Brain microvascular endothelial cell (primary cell): Measurements from ENCODE around the gene ANKRD65.
"Not testable (repeated sequence)": the region's sequence is repeated elsewhere in the genome, so short reads cannot be mapped to it uniquely, and the experiment has no call there.

Experiments
- DNase-seq: peaks from one replicate; pipeline ENCODE4 v3.0.0-alpha.2; 2020
- H3K27ac ChIP-seq: fragments of 250-450 bp; sonication (Bioruptor Pico); 2 replicates; pipeline ENCODE4 v1.5.1; 2020; ENCODE audit warnings: mild to moderate bottlenecking, moderate library complexity
- H3K27me3 ChIP-seq: fragments of 250-450 bp; sonication (Bioruptor Pico); replicated peaks from 2 replicates; pipeline ENCODE4 v1.5.1; 2020; ENCODE audit warnings: mild to moderate bottlenecking
- H3K36me3 ChIP-seq: fragments of 250-450 bp; sonication (Bioruptor Pico); replicated peaks from 2 replicates; pipeline ENCODE4 v1.5.1; 2020; ENCODE audit warnings: mild to moderate bottlenecking
- H3K4me3 ChIP-seq: 2 replicates; pipeline ENCODE4 v1.5.1; 2011; ENCODE audit warnings: low read depth, mild to moderate bottlenecking, control low read depth, low read length, moderate library complexity
- in situ Hi-C: cut with HindIII; loops from 2 replicates; pipeline ENCODE4 v1.10.0; 2017; ENCODE audit warnings: low sequenced_read_pairs, low pct_ligation_motif_present
- TF ChIP-seq, protein P1 (sequence below): IDR thresholded peaks from 2 replicates; pipeline ENCODE4 v1.5.1; 2011; ENCODE audit warnings: low read depth, mild to moderate bottlenecking, moderate library complexity, low read length, control low read depth, inconsistent platforms; ENCODE audit errors: missing control alignments

Gene ANKRD65

DNA sequence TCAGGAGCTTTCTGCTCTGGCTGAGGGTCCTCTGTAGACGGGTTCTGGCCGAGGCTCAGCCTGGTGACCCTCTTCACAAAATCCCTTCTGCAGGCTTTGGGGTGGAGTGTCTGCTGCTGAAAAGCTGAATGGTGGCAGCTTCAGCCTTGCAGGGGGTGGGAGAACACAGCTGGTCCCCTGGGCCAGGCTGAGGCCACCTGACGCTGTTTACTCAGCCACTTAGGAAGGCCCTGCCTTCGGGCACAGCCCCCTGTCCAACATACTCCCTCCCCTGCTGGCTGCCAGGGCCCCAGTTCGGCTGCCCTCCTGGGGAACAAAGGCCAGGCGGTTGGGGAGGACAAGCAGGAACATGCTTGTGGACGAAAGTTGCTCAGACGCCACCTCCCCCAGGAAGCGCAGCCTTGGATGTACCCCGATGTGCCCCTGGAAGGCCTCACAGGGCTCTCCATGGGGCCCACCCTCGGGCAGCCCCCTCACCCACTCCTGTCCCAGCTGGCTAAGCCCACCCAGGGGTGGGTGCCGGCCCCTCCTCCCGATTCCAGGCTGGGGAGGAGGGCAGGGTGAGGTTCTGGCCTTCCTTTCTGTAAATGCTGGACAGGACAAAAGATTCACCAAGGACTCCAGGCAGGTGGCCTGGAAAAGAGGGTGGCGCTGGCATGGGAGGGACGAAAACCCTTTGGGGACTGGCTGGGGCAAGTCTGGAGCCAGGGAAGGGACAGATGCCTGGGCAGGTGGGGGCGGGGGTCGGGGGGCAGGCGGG is at the start of gene ANKRD65:
TSS of gene ANKRD65 (minus strand) at position 130 of the 760 bp plus-strand sequence. CDS start 271 bp downstream, outside the sequence.
- H3K27me3 ChIP-seq: no peaks in the 10 kb centered on the region
- TF ChIP-seq, protein P1, sequence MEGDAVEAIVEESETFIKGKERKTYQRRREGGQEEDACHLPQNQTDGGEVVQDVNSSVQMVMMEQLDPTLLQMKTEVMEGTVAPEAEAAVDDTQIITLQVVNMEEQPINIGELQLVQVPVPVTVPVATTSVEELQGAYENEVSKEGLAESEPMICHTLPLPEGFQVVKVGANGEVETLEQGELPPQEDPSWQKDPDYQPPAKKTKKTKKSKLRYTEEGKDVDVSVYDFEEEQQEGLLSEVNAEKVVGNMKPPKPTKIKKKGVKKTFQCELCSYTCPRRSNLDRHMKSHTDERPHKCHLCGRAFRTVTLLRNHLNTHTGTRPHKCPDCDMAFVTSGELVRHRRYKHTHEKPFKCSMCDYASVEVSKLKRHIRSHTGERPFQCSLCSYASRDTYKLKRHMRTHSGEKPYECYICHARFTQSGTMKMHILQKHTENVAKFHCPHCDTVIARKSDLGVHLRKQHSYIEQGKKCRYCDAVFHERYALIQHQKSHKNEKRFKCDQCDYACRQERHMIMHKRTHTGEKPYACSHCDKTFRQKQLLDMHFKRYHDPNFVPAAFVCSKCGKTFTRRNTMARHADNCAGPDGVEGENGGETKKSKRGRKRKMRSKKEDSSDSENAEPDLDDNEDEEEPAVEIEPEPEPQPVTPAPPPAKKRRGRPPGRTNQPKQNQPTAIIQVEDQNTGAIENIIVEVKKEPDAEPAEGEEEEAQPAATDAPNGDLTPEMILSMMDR: no peak
- no peaks in the 10 kb centered on the region for H3K36me3 ChIP-seq
- no peak within 1 kb of the TSS for H3K27ac ChIP-seq
- in situ Hi-C loops: no loop called here
- H3K4me3 ChIP-seq: no peak within 1 kb of the TSS
- DNase-seq: no peak

DNA sequence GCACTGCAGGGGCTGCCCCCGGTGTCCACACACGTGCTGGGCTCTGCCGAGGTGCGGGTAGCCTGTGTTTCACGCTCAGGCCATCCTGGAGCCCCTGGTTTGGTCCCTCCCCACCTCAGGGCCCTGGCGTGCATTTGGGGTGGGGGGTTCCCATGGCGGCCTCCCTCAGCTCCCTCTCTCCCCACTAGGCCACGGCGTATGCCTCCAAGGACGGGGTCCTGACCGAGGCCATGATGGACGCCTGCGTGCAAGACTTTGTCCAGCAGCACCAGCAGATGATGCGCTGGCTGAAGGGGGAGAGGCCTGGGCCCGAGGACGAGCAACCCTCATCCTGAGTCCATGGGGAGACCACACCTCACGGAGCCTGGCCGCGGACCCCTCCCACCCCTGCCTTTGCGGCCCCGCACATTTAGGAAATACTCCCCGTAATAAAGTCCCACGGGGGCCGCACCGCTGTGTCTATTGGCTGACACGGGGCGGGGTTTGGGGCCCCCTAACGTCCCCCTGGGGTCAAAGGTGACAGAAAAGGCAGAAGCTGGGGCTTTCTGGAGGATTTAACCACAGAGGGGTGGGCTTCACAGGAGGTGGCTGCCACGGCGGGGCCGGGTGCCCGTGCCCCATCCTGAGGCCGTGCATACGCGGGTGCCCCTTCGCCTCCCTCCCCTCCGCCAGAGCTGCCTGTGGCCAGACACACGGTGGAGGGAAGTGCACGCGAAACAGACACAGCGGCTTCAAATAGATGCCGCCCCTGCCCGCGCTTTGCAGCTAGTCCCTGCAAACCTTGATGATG is 47.3 kb upstream of the ANKRD65 start:
- in situ Hi-C loops, H3K36me3 ChIP-seq, H3K27ac ChIP-seq, H3K27me3 ChIP-seq, DNase-seq, H3K4me3 ChIP-seq: not testable (repeated sequence)

- no peaks in the 10 kb centered on the region for H3K27me3 ChIP-seq
- TF ChIP-seq, protein P1: no peak
- in situ Hi-C loops: no loop called here
These were observed 42.2 kb upstream of the ANKRD65 start for GRCh38 chr1:1463312-1463711.

GRCh38 chr1:1462318-1462966 is 41.4 kb upstream of the ANKRD65 start:
- H3K27ac ChIP-seq: no peak overlapping the region
- DNase-seq: no peak
- no peak overlapping the region for H3K4me3 ChIP-seq
- TF ChIP-seq, protein P1: no peak
- in situ Hi-C loops: no loop called here
- no peaks in the 10 kb centered on the region for H3K27me3 ChIP-seq
- H3K36me3 ChIP-seq: no peaks in the 10 kb centered on the region

More at GRCh38 chr1:1463312-1463711, 42.2 kb upstream of the ANKRD65 start:
- H3K4me3 ChIP-seq: no peak overlapping the region
- no peak for DNase-seq
- H3K36me3 ChIP-seq: no peaks in the 10 kb centered on the region
- no peak overlapping the region for H3K27ac ChIP-seq

DNA sequence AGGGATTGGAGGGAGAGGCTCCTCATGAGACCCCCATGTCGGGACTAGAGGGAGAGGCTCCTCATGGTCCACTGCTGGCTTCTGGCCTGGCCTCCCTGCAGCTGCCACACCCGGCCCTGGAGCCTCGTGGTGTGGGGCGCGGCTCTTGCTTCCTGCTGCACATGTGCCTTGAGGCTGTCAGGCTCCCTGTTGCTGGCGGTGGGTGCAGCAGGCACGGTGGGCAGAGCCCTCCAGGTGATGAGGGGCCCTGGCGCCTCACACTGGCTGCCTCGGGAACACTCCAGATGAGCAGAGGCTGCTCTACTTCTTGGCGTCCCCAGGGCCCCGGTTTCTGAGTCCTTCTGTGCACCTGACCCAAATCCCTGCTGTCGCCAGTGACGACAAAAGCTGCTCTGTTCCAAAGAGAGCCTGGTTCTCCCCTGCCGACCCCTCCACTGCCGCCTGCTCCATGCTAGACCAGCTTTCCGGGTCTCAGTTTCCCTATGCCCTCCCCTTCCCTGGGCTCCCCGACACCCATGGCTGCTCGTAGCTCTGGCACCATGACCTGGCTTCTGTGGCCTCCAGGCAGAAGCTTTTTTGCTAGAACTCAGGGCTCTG is 40.7 kb upstream of the ANKRD65 start:
- no peaks in the 10 kb centered on the region for H3K36me3 ChIP-seq
- DNase-seq: no peak
- H3K4me3 ChIP-seq: no peak overlapping the region
- H3K27me3 ChIP-seq: no peaks in the 10 kb centered on the region
- no peak overlapping the region for H3K27ac ChIP-seq
- TF ChIP-seq, protein P1: no peak
- in situ Hi-C loops: no loop called here
